Activated gamma-delta T cell treated with anti-CD3 and anti-CD28 coated beads, Interleukin-2, amount 50 U/mL, for 16 hours (primary cell): ENCODE results near the gene ZFP42.
"Not testable (repeated sequence)": the region's sequence is repeated elsewhere in the genome, so short reads cannot be mapped to it uniquely, and the experiment has no call there.

Experiments used
- DNase-seq: peaks from one replicate; pipeline ENCODE4 v3.0.0-alpha.2; 2020; ENCODE audit warnings: low read depth

The ZFP42 gene

GRCh38 chr4:187995322-187996207 is at the start of gene ZFP42:
Gene ZFP42, plus strand, starts transcription at chr4:187995771. Its CDS starts 7,037 bp downstream, at chr4:188002808.
- no peak for DNase-seq

- no peak for DNase-seq
Observed at GRCh38 chr4:187961171-187961570, 34.4 kb upstream of the ZFP42 start.

- DNase-seq: no peak
Observed at GRCh38 chr4:187961961-187962360, 33.6 kb upstream of the ZFP42 start.

- no peak for DNase-seq
Observed at GRCh38 chr4:187962926-187963325, 32.6 kb upstream of the ZFP42 start.

GRCh38 chr4:187965726-187966125 is 29.8 kb upstream of the ZFP42 start:
- DNase-seq: no peak

GRCh38 chr4:187972135-187972534 is 23.4 kb upstream of the ZFP42 start:
- no peak for DNase-seq

- no peak for DNase-seq
Observed at GRCh38 chr4:187983746-187984145, 11.8 kb upstream of the ZFP42 start.

- no peak for DNase-seq
Observed at GRCh38 chr4:187992971-187993370, 2.6 kb upstream of the ZFP42 start.

GRCh38 chr4:187993827-187994226 is 1.7 kb upstream of the ZFP42 start:
- DNase-seq: no peak

GRCh38 chr4:187996502-187997177 is 1.1 kb downstream of the ZFP42 start:
- DNase-seq: no peak

- not testable (repeated sequence) for DNase-seq
Observed at GRCh38 chr4:187997991-187998390, 2.4 kb downstream of the ZFP42 start.

GRCh38 chr4:187999406-187999932 is 3.9 kb downstream of the ZFP42 start:
- no peak for DNase-seq

- DNase-seq: no peak
Observed at GRCh38 chr4:188002323-188002722, 6.8 kb downstream of the ZFP42 start.

- no peak for DNase-seq
Observed at GRCh38 chr4:188002751-188003150, 7.2 kb downstream of the ZFP42 start.

GRCh38 chr4:188005561-188005960 is 10.0 kb downstream of the ZFP42 start:
- no peak for DNase-seq

GRCh38 chr4:188006285-188006848 is 10.8 kb downstream of the ZFP42 start:
- DNase-seq: no peak

- no peak for DNase-seq
Observed at GRCh38 chr4:188008377-188008776, 12.8 kb downstream of the ZFP42 start.

GRCh38 chr4:188012426-188012945 is 16.9 kb downstream of the ZFP42 start:
- no peak for DNase-seq

- no peak for DNase-seq
Observed at GRCh38 chr4:188015025-188015940, 19.7 kb downstream of the ZFP42 start.

- no peak for DNase-seq
Observed at GRCh38 chr4:188016754-188017153, 21.2 kb downstream of the ZFP42 start.

GRCh38 chr4:188018262-188018661 is 22.7 kb downstream of the ZFP42 start:
- DNase-seq: no peak
